Hepatocyte (in vitro differentiated cells): Measurements from ENCODE around the gene USP28. TPM values are rescaled to one million over a fixed set of nuclear protein-coding genes. Genes with fewer than 3 reads are reported as not detected.

ENCODE experiments used
- DNase-seq: peaks from one replicate; pipeline ENCODE4 v3.0.0-alpha.2; 2016; ENCODE audit warnings: low spot score
- H2AFZ ChIP-seq: fragments of 200-600 bp; sonication (generic); 2 replicates; pipeline ENCODE4 v1.6.0; 2016; ENCODE audit warnings: antibody characterized with exemption, mild to moderate bottlenecking
- H3K27ac ChIP-seq: fragments of 200-600 bp; sonication (generic); 2 replicates; pipeline ENCODE4 v1.5.1; 2016; ENCODE audit warnings: mild to moderate bottlenecking
- H3K27me3 ChIP-seq: fragments of 200-600 bp; sonication (generic); 2 replicates; pipeline ENCODE4 v1.6.1; 2016
- H3K36me3 ChIP-seq: fragments of 200-600 bp; sonication (generic); replicated peaks from 2 replicates; pipeline ENCODE4 v1.5.1; 2016; ENCODE audit warnings: low read depth; ENCODE audit not compliant: insufficient read depth
- H3K4me1 ChIP-seq: fragments of 200-600 bp; sonication (generic); 2 replicates; pipeline ENCODE4 v1.5.1; 2016; ENCODE audit warnings: mild to moderate bottlenecking, moderate library complexity; ENCODE audit not compliant: insufficient read depth
- H3K4me2 ChIP-seq: fragments of 200-600 bp; sonication (generic); 2 replicates; pipeline ENCODE4 v1.6.0; 2016
- H3K4me3 ChIP-seq: fragments of 200-600 bp; sonication (generic); 2 replicates; pipeline ENCODE4 v1.5.1; 2016; ENCODE audit warnings: mild to moderate bottlenecking
- H3K79me2 ChIP-seq: fragments of 200-600 bp; sonication (generic); 2 replicates; pipeline ENCODE4 v1.6.0; 2017; ENCODE audit warnings: mild to moderate bottlenecking
- H3K9me2 ChIP-seq: fragments of 200-600 bp; sonication (generic); replicated peaks from 2 replicates; pipeline ENCODE4 v1.6.0; 2017; ENCODE audit warnings: mild to moderate bottlenecking; ENCODE audit not compliant: insufficient read depth
- H3K9me3 ChIP-seq: fragments of 200-600 bp; sonication (generic); 2 replicates; pipeline ENCODE4 v1.5.1; 2016; ENCODE audit warnings: low read depth, mild to moderate bottlenecking
- H4K20me1 ChIP-seq: fragments of 200-600 bp; sonication (generic); 2 replicates; pipeline ENCODE4 v1.6.0; 2016; ENCODE audit warnings: mild to moderate bottlenecking; ENCODE audit not compliant: insufficient read depth, poor library complexity, severe bottlenecking
- CTCF ChIP-seq: fragments of 200-600 bp; sonication (generic); IDR thresholded peaks from 2 replicates; pipeline ENCODE4 v1.5.1; 2016; ENCODE audit warnings: antibody characterized with exemption, mild to moderate bottlenecking; ENCODE audit not compliant: poor library complexity
- EZH2 ChIP-seq: fragments of 200-600 bp; sonication (generic); IDR thresholded peaks from 2 replicates; pipeline ENCODE4 v1.6.1; 2016; ENCODE audit warnings: antibody characterized with exemption, mild to moderate bottlenecking, borderline replicate concordance
- EZH2phosphoT487 ChIP-seq: fragments of 200-600 bp; sonication (generic); IDR thresholded peaks from one replicate; pipeline ENCODE4 v1.6.1; 2018; ENCODE audit warnings: antibody characterized with exemption, mild to moderate bottlenecking, low read depth, moderate library complexity; ENCODE audit not compliant: unreplicated experiment, severe bottlenecking
- WGBS: methylation state at CpG from one replicate; pipeline ENCODE4 v1.1.6; 2016; ENCODE audit warnings: low lambda C conversion rate; ENCODE audit errors: missing lambda C conversion rate; 5-methylcytosine and 5-hydroxymethylcytosine counted together
- polyA plus RNA-seq: library from polyadenylated mRNA; unstranded; fragments of >200 nt; fragmentation: Nextera tagmentation; extraction: Ambion mirVana; gene quantifications from 2 replicates; pipeline ENCODE4 v1.2.1, GENCODE V29; 2016
- total RNA-seq: library from RNA; depleted of rRNA; stranded (reverse); fragments of >200 nt; gene quantifications from 2 replicates; pipeline ENCODE4 v1.2.3, GENCODE V29; 2014

Gene USP28
- total and polyA plus RNA-seq, 2 experiments from 2014 or later = 12.5 to 32.1 TPM

DNA sequence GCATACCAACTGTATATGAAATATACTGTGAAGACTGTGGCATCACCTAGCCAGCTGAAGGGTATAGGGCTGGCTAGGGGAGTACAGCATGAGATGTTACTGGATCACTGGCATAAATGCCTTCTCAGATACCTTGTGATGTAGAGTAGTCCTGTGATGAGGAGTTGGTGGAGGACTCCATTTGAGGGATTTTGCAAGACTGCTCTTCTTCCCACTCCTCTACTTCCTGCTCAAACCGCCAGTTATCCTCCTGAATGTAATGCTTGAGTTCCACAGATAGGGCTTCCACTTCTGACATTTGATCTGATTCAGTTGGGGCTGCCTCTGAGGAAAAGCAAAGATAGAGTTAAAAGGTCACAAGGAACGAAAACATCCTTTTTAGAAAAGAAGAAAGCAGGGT is 66.4 kb downstream of the USP28 start:
- no peaks in the 10 kb centered on the region for H3K79me2 ChIP-seq
- no peak overlapping the region for H2AFZ ChIP-seq
- DNase-seq = no peak
- no peak overlapping the region for H3K4me2 ChIP-seq
- TF ChIP-seq EZH2 (no peak), EZH2phosphoT487 (no peak), CTCF (no peak)
- no peaks in the 10 kb centered on the region for H3K4me1 ChIP-seq
- no peaks in the 10 kb centered on the region for H4K20me1 ChIP-seq
- no peak overlapping the region for H3K4me3 ChIP-seq
- H3K27me3 ChIP-seq = no peaks in the 10 kb centered on the region
- H3K9me3 ChIP-seq = no peaks in the 10 kb centered on the region
- no peak overlapping the region for H3K27ac ChIP-seq
- H3K9me2 ChIP-seq = no peaks in the 10 kb centered on the region
- no peaks in the 10 kb centered on the region for H3K36me3 ChIP-seq
- WGBS = 50% methylated on average over 2 of the region's 2 CpGs

DNA sequence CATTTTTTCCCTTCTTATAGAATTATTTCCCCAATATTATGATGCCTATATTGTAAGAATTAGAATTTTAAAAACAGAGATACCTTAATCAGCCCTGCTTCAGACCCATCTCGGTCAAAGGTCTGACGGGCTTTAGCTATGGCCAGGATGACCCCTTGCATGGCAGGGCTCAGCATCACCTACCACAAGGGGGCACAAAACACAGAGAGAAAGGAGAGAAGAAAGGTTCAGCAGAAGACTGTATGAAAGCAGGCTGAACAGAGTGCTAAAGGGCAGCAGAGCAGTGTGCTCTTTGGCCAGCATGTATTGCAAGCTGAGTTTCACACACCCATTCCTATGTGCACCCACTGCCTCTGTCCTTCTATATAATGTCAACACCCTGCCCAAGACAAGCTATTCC is 69.0 kb downstream of the USP28 start:
- H3K27ac ChIP-seq = no peak overlapping the region
- peak; percentile 58 for DNase-seq
- no peaks in the 10 kb centered on the region for H3K27me3 ChIP-seq

GRCh38 chr11:113805640-113806039 is 69.7 kb downstream of the USP28 start:
- no peak for DNase-seq
- Histone ChIP-seq H3K27ac (no peak overlapping the region), H2AFZ (no peak overlapping the region), H3K27me3 (no peaks in the 10 kb centered on the region), H3K79me2 (no peaks in the 10 kb centered on the region), H3K4me1 (no peaks in the 10 kb centered on the region), H3K9me3 (no peaks in the 10 kb centered on the region), H3K9me2 (no peaks in the 10 kb centered on the region), H3K36me3 (no peaks in the 10 kb centered on the region), H4K20me1 (no peaks in the 10 kb centered on the region), H3K4me2 (no peak overlapping the region), H3K4me3 (no peak overlapping the region)
- TF ChIP-seq EZH2phosphoT487 (no peak), CTCF (no peak), EZH2 (no peak)

More for the DNA sequence above, 69.0 kb downstream of the USP28 start:
- Histone ChIP-seq H3K4me3 (no peak overlapping the region), H3K9me3 (no peaks in the 10 kb centered on the region), H2AFZ (no peak overlapping the region), H3K4me1 (no peaks in the 10 kb centered on the region), H4K20me1 (no peaks in the 10 kb centered on the region), H3K9me2 (no peaks in the 10 kb centered on the region), H3K4me2 (no peak overlapping the region), H3K79me2 (no peaks in the 10 kb centered on the region), H3K36me3 (no peaks in the 10 kb centered on the region)
- WGBS = 85% methylated on average over 2 of the region's 2 CpGs
- TF ChIP-seq EZH2phosphoT487 = no peak
- peak; percentile 46 for TF ChIP-seq CTCF
- TF ChIP-seq EZH2 = no peak

- H3K4me3 ChIP-seq = no peak overlapping the region
- H3K79me2 ChIP-seq = no peaks in the 10 kb centered on the region
- no peak overlapping the region for H3K27ac ChIP-seq
- no peak overlapping the region for H3K4me2 ChIP-seq
- no peaks in the 10 kb centered on the region for H3K36me3 ChIP-seq
- H2AFZ ChIP-seq = no peak overlapping the region
- H4K20me1 ChIP-seq = no peaks in the 10 kb centered on the region
- no peaks in the 10 kb centered on the region for H3K4me1 ChIP-seq
- H3K9me2 ChIP-seq = no peaks in the 10 kb centered on the region
- H3K27me3 ChIP-seq = no peaks in the 10 kb centered on the region
- no peak for TF ChIP-seq EZH2
- TF ChIP-seq CTCF = no peak
- no peak for TF ChIP-seq EZH2phosphoT487
- no peak for DNase-seq
- H3K9me3 ChIP-seq = no peaks in the 10 kb centered on the region
Observed at GRCh38 chr11:113802621-113803020, 72.8 kb downstream of the USP28 start.
